ENCODE data around the gene RIPOR2.
A peak's percentile ranks its signal among the peaks of the same experiment; 100 is the strongest.

The RIPOR2 gene

DNA sequence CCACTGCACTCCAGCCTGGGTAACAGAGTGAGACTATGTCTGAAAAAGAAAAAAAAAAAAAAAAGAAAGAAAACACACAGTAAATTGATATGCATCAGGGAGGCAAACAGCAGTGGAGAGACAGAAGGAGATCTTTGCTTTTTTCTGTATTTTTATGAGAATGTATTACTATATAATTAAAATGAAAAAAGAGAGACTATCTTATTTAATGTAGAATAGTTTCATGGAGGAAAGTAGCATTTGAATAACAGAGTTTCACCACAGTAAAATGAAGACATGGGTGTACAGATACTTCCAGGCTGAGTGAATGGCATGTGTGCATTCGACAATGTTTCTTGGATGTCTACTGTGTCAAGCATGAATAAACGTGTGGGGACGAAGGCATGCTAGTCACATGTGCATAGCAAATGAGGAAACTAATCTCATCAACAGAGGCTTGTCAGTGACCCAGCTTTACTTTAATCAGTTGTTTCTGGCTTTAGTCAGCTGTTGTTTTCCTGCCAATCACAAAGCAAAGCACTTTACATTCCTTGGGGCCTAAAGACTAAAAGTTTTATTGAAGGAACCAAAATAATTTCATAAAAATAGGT is 81.6 kb downstream of the RIPOR2 start:
- DNase-seq, result no peak

DNA sequence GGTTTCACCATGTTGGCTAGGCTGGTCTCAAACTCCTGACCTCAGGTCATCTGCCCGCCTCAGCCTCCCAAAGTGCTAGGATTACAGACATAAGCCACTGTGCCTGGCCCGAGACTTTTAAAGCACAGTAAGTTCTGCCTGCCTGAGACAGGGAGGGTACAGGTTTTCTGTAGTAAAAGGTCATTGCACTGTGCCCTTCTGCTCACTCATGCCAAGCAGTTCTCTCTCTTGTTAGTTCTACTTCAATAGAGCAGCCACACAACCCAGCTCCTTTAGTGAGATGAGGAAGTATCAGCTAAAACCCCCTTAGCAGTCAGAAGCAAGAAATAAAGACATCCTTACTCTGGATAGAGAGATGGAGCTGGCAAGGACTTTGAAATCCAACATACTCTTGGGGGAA is 84.7 kb downstream of the RIPOR2 start:
- no peak for DNase-seq

DNA sequence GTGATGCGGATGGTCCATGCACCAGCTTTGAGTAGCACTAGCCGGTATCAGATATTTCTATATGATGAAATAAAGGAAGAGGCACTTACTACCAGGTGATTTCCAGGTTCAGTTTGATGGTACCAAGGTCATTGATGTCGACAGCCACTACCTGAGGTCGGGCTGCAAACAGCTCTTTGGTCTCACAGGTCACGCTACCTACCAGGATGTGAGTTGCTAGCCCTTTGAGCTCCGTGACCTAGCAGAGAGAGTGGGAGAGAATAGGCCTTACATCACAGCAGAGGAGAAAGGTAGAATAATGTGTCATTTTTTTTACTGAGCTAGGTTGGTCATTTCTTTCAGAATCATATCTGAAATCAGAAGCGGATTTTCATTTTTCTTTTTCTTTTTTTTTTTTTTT is 86.0 kb downstream of the RIPOR2 start:
- no peak for DNase-seq

DNA sequence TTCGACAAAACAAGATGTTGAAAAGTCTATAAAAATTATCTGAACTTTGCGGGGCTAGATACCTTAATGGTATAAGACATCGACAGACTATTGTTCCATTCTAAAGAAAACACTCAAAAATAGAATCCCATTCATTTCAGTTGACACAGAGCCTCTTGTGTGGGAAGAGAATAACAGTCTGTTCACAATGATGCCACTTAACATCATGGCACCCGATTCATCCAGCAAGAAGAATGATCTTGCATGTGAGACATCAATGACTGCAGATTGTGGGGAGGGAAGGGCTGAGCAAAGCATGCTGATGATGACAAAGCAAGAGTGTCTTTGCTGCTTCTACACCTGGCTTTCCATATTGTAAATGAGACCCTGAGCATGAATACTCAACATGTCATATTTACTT is 87.3 kb downstream of the RIPOR2 start:
- DNase-seq, result peak in 10 of 51 donors; percentile 14 to 74 (median 26)

DNA sequence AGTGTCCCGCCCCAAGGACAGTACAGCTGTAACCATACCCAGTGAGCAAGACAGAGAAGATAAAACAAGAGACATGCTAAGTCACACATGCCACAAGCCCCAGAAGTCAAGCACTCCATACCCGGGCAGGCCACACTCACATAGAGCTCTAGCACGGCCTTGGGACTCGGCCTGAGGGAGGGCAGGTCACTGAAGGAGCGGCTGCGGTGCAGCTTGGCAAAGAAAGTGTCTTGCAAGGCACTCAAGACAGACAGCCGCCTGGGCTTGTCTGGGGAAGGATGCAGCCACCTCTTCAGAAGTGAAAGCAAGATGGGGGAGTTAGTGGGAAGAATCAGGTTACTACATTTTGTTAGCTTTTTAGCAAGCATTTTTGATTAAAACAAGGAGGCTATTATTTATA is 88.4 kb downstream of the RIPOR2 start:
- DNase-seq, result peak in 1 of 51 donors; percentile 11

DNA sequence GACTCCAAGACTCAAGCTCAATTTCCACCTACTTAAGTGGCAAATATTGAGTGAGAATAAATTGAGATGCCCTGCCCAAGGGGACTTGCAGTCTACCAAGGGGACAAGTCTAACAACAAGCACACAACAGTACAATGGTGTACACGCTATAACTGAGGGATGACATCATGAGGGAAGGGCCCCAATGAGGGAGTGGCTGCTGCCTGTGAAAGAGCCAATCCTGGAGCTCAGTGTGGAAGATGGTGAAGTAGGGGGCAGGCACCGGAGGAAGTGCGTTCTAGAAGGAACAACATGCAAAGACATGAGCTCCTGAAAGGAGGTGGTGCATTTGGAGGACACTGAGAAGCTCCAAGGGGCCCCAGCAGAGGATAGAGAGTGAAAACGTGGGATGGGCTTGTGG is 90.2 kb downstream of the RIPOR2 start:
- DNase-seq, result no peak

DNA sequence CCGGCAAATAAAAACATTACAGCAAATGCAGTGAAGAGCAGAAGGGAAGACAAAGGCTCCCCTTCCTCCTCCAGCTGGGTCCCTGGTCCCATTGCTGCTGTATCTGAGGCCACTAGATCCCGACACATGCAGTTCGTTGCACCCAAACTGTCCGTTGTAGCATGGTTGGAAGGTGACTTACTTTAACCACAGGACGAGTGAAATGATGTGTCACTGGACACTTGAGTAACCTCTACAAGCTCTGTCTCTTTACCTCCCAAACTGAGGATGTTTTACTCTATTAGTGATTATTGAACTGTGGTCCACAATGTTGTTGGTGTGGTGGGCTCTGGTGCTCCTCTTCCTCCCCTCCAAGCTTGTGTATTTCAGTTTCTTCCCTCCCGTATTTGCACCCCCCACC is 90.9 kb downstream of the RIPOR2 start:
- no peak for DNase-seq

DNA sequence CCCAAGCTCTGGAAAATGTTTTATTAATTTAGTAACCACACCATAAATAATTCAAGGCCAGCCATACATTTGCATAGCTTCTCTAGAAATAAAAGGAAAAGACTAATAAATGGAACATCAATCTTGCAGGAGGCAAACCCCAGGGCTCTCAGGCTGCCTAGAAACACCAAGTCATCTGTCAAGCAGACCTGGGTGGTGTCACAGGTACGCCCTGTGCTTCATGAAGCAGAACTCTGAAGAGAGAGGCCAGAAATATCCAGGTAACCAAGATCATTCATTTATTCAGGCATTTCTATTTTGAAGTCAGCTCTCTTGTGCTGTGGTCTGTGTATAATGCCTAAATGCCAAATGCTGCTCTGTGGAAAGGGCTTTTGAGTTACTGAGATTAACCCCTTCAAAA is 91.7 kb downstream of the RIPOR2 start:
- no peak for DNase-seq

DNA sequence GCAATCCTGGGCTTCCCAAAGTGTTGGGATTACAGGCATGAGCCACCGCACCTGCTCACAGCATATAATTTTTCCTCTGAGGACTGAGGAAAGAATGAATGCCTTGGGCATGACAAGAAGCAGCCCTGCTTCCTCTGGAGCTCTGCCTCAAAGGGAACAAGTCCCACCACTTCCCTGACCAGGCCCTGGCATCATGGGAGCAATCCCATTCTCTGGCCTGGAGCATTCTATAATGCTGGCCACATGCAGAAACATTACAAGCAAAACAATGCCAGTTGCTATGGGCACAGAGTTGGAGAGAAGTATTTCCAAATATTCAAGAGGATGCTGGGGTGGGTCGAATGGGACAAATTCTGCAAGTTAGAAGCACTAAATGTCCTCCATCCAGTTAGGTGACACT is 95.6 kb downstream of the RIPOR2 start:
- no peak for DNase-seq

DNA sequence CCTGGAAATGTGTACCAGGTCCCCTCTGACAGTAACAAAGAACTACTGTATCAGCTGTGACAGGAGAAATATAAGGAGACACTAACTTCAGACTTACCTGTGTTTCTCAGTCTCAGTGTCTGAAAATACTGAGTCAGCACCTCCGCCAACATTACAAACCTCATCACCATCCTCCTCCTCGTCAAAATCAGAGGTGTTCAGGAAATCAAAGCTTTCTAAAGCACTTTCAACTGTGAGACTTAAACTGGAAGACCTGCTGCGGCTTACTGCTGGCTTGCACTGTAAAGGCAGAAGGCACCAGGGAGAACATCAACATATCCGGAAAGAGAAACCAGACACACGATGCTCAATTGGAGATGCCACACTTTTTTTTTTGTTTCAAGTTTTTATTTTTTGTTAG is 96.8 kb downstream of the RIPOR2 start:
- no peak for DNase-seq

DNA sequence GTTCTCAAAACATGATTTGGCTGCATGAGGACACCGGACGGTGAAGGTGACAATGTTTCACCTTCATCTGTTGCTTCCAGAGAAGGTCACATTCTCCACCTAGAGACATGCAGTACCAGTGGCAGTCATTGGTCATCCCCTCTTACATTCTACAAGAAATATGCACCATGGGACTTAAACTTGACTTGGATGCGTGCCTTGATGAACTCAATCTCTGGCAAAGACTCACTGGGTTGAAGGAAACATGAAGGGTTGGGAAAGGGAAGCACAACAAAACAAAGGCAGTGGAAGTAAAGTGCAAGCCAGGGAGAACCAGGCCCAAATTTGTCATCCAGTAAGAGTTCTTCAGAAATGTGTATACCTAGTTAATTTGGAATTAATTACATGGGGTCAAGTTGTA is 97.7 kb downstream of the RIPOR2 start:
- no peak for DNase-seq

DNA sequence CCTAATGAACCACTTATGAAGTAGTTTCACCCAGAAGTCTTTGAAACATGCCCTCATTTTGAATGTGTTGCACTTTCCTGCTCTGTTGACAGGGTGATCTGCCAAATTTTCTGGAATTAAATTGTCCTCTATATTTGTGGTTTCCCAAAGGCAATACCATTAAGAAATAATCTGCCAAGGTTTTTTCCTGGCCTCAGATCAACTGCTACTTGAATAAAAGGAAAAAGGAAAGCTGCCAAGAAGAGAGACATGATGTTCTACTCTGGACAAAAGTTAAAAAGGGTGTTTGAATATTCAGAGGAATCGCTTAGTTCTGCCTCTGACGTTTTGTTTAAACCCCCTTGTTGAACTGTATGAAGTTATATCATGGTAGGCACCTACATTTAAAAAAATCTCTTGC is 99.7 kb downstream of the RIPOR2 start:
- peak in 2 of 51 donors; percentile 42 to 59 for DNase-seq

DNA sequence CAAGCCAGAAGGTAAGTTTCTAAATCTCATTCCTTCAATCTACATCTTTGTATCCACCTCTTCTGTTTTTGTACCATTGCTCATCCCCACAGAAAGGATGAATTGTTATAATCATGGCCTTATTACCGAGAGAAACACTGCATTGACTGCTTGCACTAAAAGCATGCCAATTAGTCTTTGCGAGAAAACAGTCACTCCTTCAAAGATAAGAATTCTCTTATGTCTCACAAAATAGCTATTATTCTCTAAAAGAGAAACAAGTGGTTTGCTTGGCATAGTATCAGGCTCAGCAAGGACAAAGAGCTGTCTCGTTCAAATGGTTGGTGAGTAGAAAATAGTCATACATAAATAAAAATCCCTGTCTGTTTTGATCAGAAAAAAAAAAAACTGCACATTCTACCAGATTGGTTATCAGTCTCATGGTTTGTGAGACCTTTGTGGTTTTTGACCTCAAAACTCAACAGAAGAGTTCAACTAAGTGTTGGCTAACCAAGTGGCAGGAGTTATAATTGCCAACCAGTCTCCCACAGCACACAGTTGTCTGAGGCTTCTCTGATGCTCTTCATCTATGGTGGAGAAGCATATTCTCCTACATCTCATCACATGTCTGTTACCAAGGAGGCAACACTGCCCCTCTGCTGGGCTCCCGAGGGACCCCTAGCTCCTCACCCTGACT is 101.9 kb downstream of the RIPOR2 start:
- no peak for DNase-seq

DNA sequence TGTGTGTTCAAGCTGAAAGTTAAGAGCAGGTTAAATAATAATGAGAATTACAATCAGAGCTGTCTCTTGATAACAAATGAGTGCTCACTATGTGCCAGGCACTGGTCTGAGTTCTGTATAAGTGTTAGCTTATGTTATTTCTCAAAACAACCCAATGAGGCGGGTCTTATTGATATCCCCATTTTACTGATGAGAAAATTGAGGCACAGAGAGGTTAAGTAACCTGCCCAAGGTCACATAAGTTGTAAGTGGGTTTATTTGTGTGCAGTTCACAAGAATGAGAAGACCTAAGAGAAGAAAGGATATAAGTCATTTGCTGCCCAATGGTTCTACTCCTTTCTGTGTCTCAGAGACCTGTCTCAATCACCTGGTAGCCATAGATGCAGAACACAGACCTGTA is 103.0 kb downstream of the RIPOR2 start:
- no peak for DNase-seq

DNA sequence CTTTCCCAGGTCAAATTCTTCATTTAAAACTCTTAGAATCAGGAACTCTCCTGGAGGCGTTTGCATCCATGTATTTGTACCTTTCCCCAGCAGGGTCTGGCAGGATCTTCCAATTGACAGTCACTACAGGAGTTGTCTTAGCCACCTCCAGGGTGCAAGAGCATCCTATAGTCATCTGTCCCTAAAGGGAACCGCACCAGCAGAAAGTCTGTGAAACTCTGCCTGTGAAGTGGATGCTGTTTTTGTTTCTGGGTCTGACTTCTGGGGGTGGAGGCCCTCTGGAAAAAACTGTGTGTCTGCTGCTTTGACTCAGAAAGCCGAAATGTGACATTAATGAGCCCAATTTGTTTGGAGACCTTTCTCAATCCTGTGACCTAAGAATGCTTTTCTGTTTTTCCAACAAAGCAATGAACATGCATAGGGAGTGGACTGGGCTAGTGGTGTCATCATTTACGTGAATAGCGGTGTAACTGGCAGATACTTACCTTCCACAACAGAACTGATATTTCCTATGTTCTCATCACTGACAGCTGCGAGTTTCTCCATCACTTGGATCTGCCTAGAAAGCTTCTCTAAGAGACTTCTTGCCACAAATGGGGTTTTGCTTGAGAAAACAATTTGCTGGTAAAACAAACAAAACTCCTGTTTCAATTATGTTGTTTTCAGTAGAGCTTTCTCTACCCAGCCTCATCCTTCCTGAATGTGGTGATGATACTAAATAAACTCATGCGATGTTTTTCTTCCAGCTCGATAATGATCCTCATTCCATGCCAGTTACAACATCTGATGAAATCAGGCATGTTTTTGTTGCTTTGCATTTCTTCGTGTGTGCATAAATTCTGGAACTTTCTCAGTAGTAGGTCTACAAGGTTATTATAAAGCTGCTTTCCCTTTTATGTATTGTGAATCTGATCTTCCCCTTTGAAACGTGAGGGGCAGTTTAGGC is 103.7 kb downstream of the RIPOR2 start:
- DNase-seq, result no peak

DNA sequence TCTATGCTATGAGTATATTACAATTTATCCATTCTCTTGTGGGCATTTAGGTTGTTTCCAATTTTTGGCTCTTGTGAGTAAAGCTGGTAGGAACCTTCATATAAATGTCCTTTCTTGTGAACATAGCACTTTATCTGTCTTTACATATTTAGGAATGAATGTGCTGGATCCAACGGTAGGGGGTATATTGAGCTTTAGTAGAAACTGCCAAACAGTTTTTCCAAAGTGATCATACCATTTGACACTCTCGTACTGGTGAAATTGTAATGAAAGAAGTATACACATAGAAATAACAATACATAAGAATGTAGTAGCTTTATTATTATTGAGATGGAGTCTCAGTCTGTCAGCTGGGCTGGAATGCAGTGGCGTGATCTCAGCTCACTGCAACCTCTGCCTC is 106.1 kb downstream of the RIPOR2 start:
- DNase-seq, result no peak

DNA sequence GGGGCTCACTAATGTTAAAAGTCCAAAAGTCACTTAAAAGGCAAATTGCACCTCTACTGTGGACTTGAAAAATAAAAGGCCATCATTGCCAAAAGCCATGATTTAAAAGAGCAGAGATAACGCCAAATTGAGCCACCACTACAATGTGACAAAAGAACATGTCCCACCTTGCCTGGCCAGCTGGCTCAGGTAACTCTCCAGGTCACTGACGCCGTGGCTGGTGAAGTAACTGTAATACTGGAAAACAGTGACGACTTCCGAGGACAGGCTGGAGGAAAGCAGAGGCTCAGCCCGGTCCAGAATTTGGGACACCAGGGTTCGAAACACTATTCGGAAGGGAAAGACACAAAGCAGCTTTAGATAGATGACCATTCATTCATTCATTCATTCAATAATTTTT is 107.8 kb downstream of the RIPOR2 start:
- DNase-seq, result no peak

DNA sequence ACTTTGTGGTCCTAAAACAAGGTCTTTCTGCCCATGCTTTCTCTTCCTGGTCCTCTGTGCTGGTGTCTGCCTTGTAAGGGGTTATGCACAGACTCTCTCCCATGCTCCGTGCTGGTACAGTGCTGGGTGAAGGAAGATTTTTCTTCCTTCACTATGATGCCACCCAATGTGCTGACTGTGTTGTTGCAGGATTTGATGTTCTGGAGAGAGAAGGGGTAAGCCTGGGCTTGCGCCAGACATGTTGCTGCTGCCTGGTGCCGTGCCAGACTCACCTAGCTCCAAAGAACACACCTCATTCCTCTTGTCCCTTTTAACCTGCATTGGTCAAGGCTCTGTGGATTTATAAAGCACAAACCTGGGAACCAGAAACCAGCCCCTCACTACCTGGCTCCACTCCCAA is 108.6 kb downstream of the RIPOR2 start:
- peak in 1 of 51 donors; percentile 36 for DNase-seq

DNA sequence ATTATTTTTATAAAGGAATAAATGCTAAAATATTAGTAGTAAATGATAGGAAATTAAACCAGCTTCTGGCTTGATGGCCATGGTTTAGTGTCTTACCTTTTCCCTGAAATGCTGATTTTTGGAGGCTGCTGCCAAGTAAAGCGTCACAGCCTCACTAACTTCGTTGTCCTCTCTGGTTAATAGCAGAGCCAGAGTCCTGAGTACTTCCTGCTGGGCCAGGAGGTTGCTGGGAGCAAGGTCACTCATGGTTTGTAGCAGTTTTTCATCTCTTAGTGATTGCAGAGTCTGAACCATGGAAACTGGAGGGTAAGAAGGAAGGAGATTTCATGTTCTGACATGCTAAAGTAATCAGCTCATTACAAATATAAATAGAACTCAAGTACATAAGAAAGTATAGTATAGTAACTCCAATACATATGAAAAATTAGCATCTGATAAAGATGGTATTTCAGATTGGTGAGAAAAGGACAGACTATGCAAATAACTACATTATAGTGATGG is 110.6 kb downstream of the RIPOR2 start:
- no peak for DNase-seq

DNA sequence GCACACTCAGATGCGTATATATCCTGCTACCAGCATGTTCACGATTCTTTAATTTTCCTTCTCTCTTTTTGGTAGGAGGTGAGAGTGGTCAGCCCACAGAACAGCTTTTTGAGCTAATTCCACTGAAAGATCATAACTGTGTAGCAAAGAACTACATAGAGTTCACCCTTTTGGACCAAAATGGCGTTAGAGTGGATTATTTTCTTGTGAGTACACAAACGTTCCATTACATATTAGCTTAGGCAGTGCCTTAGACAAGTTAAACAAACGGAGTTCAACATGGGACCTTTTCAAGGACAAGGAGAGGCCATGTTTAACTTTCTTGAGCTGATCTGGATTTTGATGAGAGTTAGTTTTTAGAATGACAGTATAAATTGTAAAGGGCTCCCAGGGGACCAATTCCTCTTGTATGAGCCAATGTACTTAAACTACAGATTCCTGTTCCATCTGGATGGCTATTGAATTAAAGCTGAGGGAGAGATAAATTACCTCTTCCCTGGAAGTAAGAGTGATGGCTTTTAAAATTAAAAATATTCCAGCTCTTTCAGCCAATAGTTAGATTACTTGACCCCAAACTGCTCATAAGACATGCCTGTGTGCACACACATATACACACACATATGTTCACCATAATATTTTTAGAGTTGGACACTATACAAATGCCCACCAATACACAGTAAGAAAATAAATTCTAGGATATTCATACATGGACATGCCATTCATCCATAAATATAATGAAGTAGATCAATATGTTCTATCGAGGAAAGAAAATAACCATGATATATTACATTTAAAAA is 111.4 kb downstream of the RIPOR2 start:
- no peak for DNase-seq

DNA sequence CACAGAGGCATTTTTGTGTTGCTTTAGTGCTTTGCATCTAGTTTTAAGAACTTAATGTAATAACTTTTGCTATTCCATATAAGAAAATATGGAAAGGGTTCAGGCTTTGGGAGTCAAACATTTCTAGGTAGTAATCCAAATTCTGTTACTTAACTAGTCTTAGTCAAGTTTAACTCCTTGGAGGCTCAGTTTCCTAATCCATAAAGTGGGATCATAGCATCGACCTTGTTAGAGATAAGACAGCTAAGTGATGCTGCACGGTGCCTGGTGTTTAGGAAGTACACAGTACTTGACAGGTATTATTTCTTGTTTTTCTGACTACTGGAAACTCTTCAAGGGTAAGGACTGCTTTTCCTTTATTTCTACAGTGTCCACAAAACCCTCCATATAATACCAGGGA is 112.6 kb downstream of the RIPOR2 start:
- no peak for DNase-seq

DNA sequence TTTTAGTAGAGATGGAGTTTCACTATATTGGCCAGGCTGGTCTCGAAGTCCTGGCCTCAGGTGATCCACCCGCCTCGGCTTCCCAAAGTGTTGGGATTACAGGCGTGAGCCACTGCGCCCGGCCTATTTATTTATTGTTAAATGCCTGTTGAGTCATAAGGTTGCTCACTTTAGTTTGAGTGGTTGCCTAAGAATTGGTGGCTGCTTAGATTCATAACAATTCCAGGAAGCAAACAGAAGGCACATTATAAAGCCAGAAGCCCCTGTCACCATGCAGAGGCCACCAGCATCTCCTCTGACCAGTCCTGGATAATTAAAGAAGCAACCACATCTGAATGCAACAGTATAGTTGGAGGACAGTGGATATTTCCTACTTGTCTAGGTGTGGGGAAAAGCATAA is 113.1 kb downstream of the RIPOR2 start:
- DNase-seq, result no peak

Measured in hypothalamus (tissue), 51 donors.